ENCODE data around the gene ISM1. TPM values are rescaled to one million over a fixed set of nuclear protein-coding genes. Genes with fewer than 3 reads are reported as not detected.

ISM1 gene
- 1.5 TPM for total RNA-seq
- long read RNA-seq, partial matches to known transcripts: 0 of 2 reads
- long read RNA-seq, other reads (novel, unspliced or antisense): 0 of 2 reads

GRCh38 chr20:13220904-13221297 lies at the start of gene ISM1:
Gene ISM1, plus strand, starts transcription at chr20:13221274. Its CDS starts 503 bp downstream, at chr20:13221777.
- DNase-seq (peak; percentile 43), ATAC-seq (ENCODE audit: poor library complexity) (peak; percentile 39)
- intact Hi-C loops (cut with DNase I): no loop called here

- intact Hi-C loops (cut with DNase I): no loop called here
- ATAC-seq (ENCODE audit: poor library complexity) (no peak), DNase-seq (no peak)
These were observed 47.9 kb upstream of the ISM1 start for GRCh38 chr20:13173201-13173600.

GRCh38 chr20:13174402-13174801 lies 46.7 kb upstream of the ISM1 start:
- ATAC-seq (ENCODE audit: poor library complexity): no peak
- intact Hi-C loops (cut with DNase I): no loop called here
- DNase-seq: no peak

GRCh38 chr20:13180986-13181889 lies 39.8 kb upstream of the ISM1 start:
- ATAC-seq (ENCODE audit: poor library complexity) (no peak), DNase-seq (no peak)
- intact Hi-C loops (cut with DNase I): no loop called here

GRCh38 chr20:13183005-13183404 lies 38.1 kb upstream of the ISM1 start:
- intact Hi-C loops (cut with DNase I): no loop called here
- no peak for ATAC-seq (ENCODE audit: poor library complexity)
- no peak for DNase-seq

- intact Hi-C loops (cut with DNase I): no loop called here
- no peak for ATAC-seq (ENCODE audit: poor library complexity)
These were observed 34.9 kb upstream of the ISM1 start for GRCh38 chr20:13186043-13186774.

GRCh38 chr20:13187899-13188298 lies 33.2 kb upstream of the ISM1 start:
- intact Hi-C loops (cut with DNase I): no loop called here
- DNase-seq (no peak), ATAC-seq (ENCODE audit: poor library complexity) (no peak)

More at GRCh38 chr20:13186043-13186774, 34.9 kb upstream of the ISM1 start:
- no peak for DNase-seq

- ATAC-seq (ENCODE audit: poor library complexity) (no peak), DNase-seq (no peak)
- intact Hi-C loops (cut with DNase I): no loop called here
These were observed 21.8 kb upstream of the ISM1 start for GRCh38 chr20:13199279-13199678.

- ATAC-seq (ENCODE audit: poor library complexity) (no peak), DNase-seq (no peak)
- intact Hi-C loops (cut with DNase I): no loop called here
These were observed 20.1 kb upstream of the ISM1 start for GRCh38 chr20:13200767-13201500.

- no peak for DNase-seq
- ATAC-seq (ENCODE audit: poor library complexity): no peak
- intact Hi-C loops (cut with DNase I): no loop called here
These were observed 18.5 kb upstream of the ISM1 start for GRCh38 chr20:13202565-13202964.

- DNase-seq: no peak
- intact Hi-C loops (cut with DNase I): no loop called here
- no peak for ATAC-seq (ENCODE audit: poor library complexity)
These were observed 15.6 kb upstream of the ISM1 start for GRCh38 chr20:13205425-13205824.

GRCh38 chr20:13205848-13206434 lies 15.1 kb upstream of the ISM1 start:
- ATAC-seq (ENCODE audit: poor library complexity): no peak
- DNase-seq: no peak
- intact Hi-C loops (cut with DNase I): no loop called here

- no peak for DNase-seq
- ATAC-seq (ENCODE audit: poor library complexity): no peak
- intact Hi-C loops (cut with DNase I): no loop called here
These were observed 14.1 kb upstream of the ISM1 start for GRCh38 chr20:13207016-13207415.

- DNase-seq: no peak
- ATAC-seq (ENCODE audit: poor library complexity): no peak
- intact Hi-C loops (cut with DNase I): no loop called here
These were observed 9.0 kb upstream of the ISM1 start for GRCh38 chr20:13211956-13212618.

GRCh38 chr20:13212750-13213149 lies 8.3 kb upstream of the ISM1 start:
- intact Hi-C loops (cut with DNase I): no loop called here
- DNase-seq (no peak), ATAC-seq (ENCODE audit: poor library complexity) (no peak)

GRCh38 chr20:13213335-13213734 lies 7.7 kb upstream of the ISM1 start:
- intact Hi-C loops (cut with DNase I): no loop called here
- DNase-seq (no peak), ATAC-seq (ENCODE audit: poor library complexity) (no peak)

GRCh38 chr20:13216533-13216932 lies 4.5 kb upstream of the ISM1 start:
- ATAC-seq (ENCODE audit: poor library complexity): no peak
- no peak for DNase-seq
- intact Hi-C loops (cut with DNase I): no loop called here
